ENCODE data around the gene RBM7. TPM values are rescaled to one million over a fixed set of nuclear protein-coding genes. Genes with fewer than 3 reads are reported as not detected.

Gene RBM7
- total and polyA plus RNA-seq, 2 donors (not counting 3 experiments of a cell fraction or from before 2014, with no cell fraction given), result 16.4 to 38.4 TPM

DNA sequence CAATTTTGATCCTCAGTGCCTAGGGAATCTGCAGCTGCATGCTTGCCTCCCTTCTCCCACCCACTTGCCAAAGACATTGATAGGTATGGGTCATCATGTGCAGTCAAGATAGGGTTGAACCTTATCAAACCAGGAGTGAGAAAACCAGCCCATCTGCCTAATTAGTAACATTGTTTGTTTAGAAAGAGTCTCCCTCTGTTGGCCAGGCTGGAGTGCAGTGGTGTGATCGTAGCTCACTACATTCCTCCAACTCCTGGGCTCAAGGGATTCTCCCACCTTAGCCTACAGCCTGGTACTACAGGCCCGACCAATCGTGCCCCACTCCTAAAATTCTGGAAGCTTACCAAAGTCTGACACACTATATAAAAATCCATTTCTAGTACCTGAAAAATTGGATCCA lies 4.7 kb upstream of the RBM7 start:
- no peak for TF ChIP-seq POLR2AphosphoS5 (IDR thresholded peaks at IDR 0.05; ENCODE audit: insufficient read depth, low read depth, low read length)
- no peak for TF ChIP-seq POLR2A (IDR thresholded peaks at IDR 0.05; ENCODE audit: low read depth, low read length)
- TF ChIP-seq JUN (IDR thresholded peaks at IDR 0.05; ENCODE audit: borderline replicate concordance, insufficient read depth, insufficient read length, low read depth), result no peak
- no peak for TF ChIP-seq GATA2 (IDR thresholded peaks at IDR 0.05; ENCODE audit: insufficient read depth, insufficient read length, low read depth, low read length)
- TF ChIP-seq, protein P1, sequence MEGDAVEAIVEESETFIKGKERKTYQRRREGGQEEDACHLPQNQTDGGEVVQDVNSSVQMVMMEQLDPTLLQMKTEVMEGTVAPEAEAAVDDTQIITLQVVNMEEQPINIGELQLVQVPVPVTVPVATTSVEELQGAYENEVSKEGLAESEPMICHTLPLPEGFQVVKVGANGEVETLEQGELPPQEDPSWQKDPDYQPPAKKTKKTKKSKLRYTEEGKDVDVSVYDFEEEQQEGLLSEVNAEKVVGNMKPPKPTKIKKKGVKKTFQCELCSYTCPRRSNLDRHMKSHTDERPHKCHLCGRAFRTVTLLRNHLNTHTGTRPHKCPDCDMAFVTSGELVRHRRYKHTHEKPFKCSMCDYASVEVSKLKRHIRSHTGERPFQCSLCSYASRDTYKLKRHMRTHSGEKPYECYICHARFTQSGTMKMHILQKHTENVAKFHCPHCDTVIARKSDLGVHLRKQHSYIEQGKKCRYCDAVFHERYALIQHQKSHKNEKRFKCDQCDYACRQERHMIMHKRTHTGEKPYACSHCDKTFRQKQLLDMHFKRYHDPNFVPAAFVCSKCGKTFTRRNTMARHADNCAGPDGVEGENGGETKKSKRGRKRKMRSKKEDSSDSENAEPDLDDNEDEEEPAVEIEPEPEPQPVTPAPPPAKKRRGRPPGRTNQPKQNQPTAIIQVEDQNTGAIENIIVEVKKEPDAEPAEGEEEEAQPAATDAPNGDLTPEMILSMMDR (IDR thresholded peaks at IDR 0.05; ENCODE audit: extremely low read depth in 1 of 2, insufficient read depth in 1 of 2, low read depth in 1 of 2, low read length in 2 of 2), result peak; percentile 21 to 32
- TF ChIP-seq FOS (IDR thresholded peaks at IDR 0.05; ENCODE audit: borderline replicate concordance, insufficient read depth, low read length), result no peak
- TF ChIP-seq, protein P2, sequence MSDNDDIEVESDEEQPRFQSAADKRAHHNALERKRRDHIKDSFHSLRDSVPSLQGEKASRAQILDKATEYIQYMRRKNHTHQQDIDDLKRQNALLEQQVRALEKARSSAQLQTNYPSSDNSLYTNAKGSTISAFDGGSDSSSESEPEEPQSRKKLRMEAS (IDR thresholded peaks at IDR 0.05; ENCODE audit: insufficient read depth, insufficient read length), result no peak
- no peak for TF ChIP-seq EZH2 (IDR thresholded peaks at IDR 0.05; ENCODE audit: borderline replicate concordance, low read depth, low read length, severe bottlenecking)
- no peak for TF ChIP-seq MYC (IDR thresholded peaks at IDR 0.05; ENCODE audit: low read depth, low read length)
- dilution Hi-C loops (cut with MboI; ENCODE audit: extremely low pct_ligation_motif_present, low sequenced_read_pairs), result no loop called here
- H3K36me3 ChIP-seq (ENCODE audit: control insufficient read depth in 2 of 2, extremely low read depth in 1 of 2, insufficient read depth in 2 of 2, low read length in 2 of 2), result no peaks in the 10 kb centered on the region
- DNase-seq (ENCODE audit: low read depth, low spot score) (peak; percentile 9), FAIRE-seq (no peak)
- no peak overlapping the region for H3K4me3 ChIP-seq (replicated peaks in 1 of 3; ENCODE audit: insufficient read depth in 1 of 3, low read depth in 1 of 3, low read length in 3 of 3)
- no peak overlapping the region for H2AFZ ChIP-seq (ENCODE audit: low read depth, low read length)
- intact Hi-C loops (cut with micrococcal nuclease), result loop anchor here (5.0 kb wide), 1 partner anchor 367 kb away; no protein-coding TSS in a partner anchor
- H3K9me3 ChIP-seq (replicated peaks; ENCODE audit: control insufficient read depth, insufficient read depth, low read length), result no peaks in the 10 kb centered on the region
- no peak overlapping the region for H3K27ac ChIP-seq (ENCODE audit: insufficient read depth, low read depth, low read length)
- no TSS peak for BruUV-seq (replicated peaks)
- H3K79me2 ChIP-seq (ENCODE audit: control insufficient read depth, insufficient read depth, low read length), result peaks cover 11% of the 10 kb centered on the region
- POLR2A ChIA-PET, result no interaction called here
- no peaks in the 10 kb centered on the region for H3K27me3 ChIP-seq (ENCODE audit: control insufficient read depth in 2 of 2, insufficient read depth in 2 of 2, low read length in 2 of 2)
- CTCF ChIA-PET, result interaction anchor here (1.0 to 2.5 kb wide), 7 partner anchors 10 to 115 kb away, joined by 3 to 16 read pairs (median 7); no protein-coding TSS in a partner anchor
- H4K20me1 ChIP-seq (replicated peaks; ENCODE audit: control insufficient read depth, extremely low read depth, insufficient read depth, low read length), result no peaks in the 10 kb centered on the region
- no peaks in the 10 kb centered on the region for H3K9me1 ChIP-seq (replicated peaks; ENCODE audit: control insufficient read depth, extremely low read depth, insufficient read depth, low read length)
- H3K4me1 ChIP-seq (ENCODE audit: control insufficient read depth, extremely low read depth, insufficient read depth, low read length), result peaks cover 20% of the 10 kb centered on the region
- no peak overlapping the region for H3K4me2 ChIP-seq (ENCODE audit: insufficient read depth, low read length)
- H3K9ac ChIP-seq (replicated peaks; ENCODE audit: extremely low read depth, insufficient read depth, low read length), result no peak overlapping the region
